HepG2 (cell line): Measurements from ENCODE around the gene OPA3.

Experiments
- ATF6 ChIP-seq: sonication (generic); formaldehyde crosslinking; conservative IDR thresholded peaks from 2 replicates; pipeline ENCODE4 v1.4.0; 2020; ENCODE audit warnings: missing genetic modification reagents
- CREBL2 ChIP-seq: sonication (generic); formaldehyde crosslinking; IDR thresholded peaks from 2 replicates; pipeline ENCODE4 v1.8.1; 2023; ENCODE audit warnings: missing genetic modification reagents, mild to moderate bottlenecking, borderline replicate concordance
- EP300 ChIP-seq, 3 experiments: sonication (generic) in 1 of 3; formaldehyde crosslinking in 1 of 3; IDR thresholded peaks; 2 replicates each; pipeline versions ENCODE4 v1.5.1 to v1.6.1; 2011 to 2020; ENCODE audit warnings: low read depth in 2 of 3, low read length in 2 of 3, borderline replicate concordance in 1 of 3, improper control_type of control experiment in 1 of 3, mild to moderate bottlenecking in 1 of 3, missing genetic modification reagents in 1 of 3, moderate library complexity in 1 of 3
- MAFK ChIP-seq, 2 experiments: IDR thresholded peaks in 1 of 2; conservative IDR thresholded peaks in 1 of 2; 2 replicates each; pipeline ENCODE4 v1.6.1; 2011; ENCODE audit warnings: improper control_type of control experiment in 2 of 2, low read length in 2 of 2
- PAX8 ChIP-seq: sonication (generic); formaldehyde crosslinking; IDR thresholded peaks from 2 replicates; pipeline ENCODE4 v1.8.0; 2022; ENCODE audit warnings: mild to moderate bottlenecking, missing genetic modification reagents, borderline replicate concordance
- RFX5 ChIP-seq: IDR thresholded peaks from 2 replicates; pipeline ENCODE4 v1.6.1; 2011; ENCODE audit warnings: low read depth, low read length, improper control_type of control experiment
- SMARCC2 ChIP-seq: fragments of 450-650 bp; IDR thresholded peaks from 2 replicates; pipeline ENCODE4 v1.6.1; 2017; ENCODE audit warnings: antibody characterized with exemption, mild to moderate bottlenecking
- SP1 ChIP-seq, 2 experiments: fragments of 450-650 bp in 1 of 2; sonication (generic) in 1 of 2; formaldehyde crosslinking in 1 of 2; IDR thresholded peaks; 2 replicates each; pipeline versions ENCODE4 v1.4.0 to v1.6.1; 2016 to 2020; ENCODE audit warnings: missing genetic modification reagents in 1 of 2
- SRF ChIP-seq: IDR thresholded peaks from 2 replicates; pipeline ENCODE4 v1.6.1; 2011; ENCODE audit warnings: mild to moderate bottlenecking, low read depth, low read length, moderate library complexity
- TEAD2 ChIP-seq: sonication (generic); formaldehyde crosslinking; IDR thresholded peaks from 2 replicates; pipeline ENCODE4 v1.9.0; 2021; ENCODE audit warnings: missing genetic modification reagents

GRCh38 chr19:45600340-45600885 lies 15.8 kb upstream of the OPA3 start:
- TF ChIP-seq MAFK (conservative IDR thresholded peaks at IDR 0.05 in 1 of 2, IDR thresholded peaks at IDR 0.05 in 1 of 2; ENCODE audit: low read length in 2 of 2) (no peak), SMARCC2 (no peak), PAX8 (CRISPR knock-in tag) (no peak), TEAD2 (CRISPR knock-in tag) (no peak), CREBL2 (CRISPR knock-in tag) (no peak), EP300 (IDR thresholded peaks at IDR 0.05; ENCODE audit: low read depth in 2 of 2, low read length in 2 of 2) (no peak), EP300 (CRISPR knock-in tag; IDR thresholded peaks at IDR 0.05; ENCODE audit: borderline replicate concordance) (no peak), RFX5 (no peak), SP1 (IDR thresholded peaks at IDR 0.05) (no peak), SP1 (CRISPR knock-in tag; IDR thresholded peaks at IDR 0.05) (no peak), ATF6 (no peak), SRF (no peak)
